DLD1 (cell line): ENCODE results near the gene KRT78.
"Not testable (repeated sequence)": the region's sequence is repeated elsewhere in the genome, so short reads cannot be mapped to it uniquely, and the experiment has no call there.

Experiments used
- in situ Hi-C: cut with HindIII; loops from 2 replicates; pipeline ENCODE4 v1.10.0; 2017; ENCODE audit warnings: low sequenced_read_pairs

KRT78 gene, protein sequence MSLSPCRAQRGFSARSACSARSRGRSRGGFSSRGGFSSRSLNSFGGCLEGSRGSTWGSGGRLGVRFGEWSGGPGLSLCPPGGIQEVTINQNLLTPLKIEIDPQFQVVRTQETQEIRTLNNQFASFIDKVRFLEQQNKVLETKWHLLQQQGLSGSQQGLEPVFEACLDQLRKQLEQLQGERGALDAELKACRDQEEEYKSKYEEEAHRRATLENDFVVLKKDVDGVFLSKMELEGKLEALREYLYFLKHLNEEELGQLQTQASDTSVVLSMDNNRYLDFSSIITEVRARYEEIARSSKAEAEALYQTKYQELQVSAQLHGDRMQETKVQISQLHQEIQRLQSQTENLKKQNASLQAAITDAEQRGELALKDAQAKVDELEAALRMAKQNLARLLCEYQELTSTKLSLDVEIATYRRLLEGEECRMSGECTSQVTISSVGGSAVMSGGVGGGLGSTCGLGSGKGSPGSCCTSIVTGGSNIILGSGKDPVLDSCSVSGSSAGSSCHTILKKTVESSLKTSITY

DNA sequence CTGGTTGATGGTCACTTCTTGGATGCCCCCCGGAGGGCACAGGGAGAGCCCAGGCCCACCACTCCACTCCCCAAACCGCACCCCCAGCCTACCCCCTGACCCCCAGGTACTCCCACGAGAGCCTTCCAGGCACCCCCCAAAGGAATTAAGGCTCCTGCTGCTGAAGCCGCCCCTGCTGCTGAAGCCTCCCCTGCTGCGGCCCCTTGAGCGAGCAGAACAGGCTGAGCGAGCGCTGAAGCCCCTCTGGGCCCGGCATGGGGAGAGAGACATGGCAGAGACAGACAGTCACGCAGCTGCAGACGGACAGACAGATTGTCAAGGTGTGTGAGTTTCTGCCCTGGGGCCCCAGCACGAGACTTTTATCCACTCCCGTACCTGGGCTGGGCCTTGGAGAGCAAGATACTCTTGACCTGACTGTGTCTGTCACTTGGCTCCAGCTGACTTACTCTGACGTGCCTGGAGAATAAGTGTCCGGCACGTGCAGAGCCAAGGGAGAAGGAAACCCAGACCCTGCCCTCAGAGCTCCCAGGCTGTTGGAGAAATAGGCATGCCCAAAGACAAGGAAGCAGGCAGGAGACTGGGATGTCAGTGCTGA, at the start of gene KRT78:
Gene KRT78, minus strand, starts transcription at position 334 of the 595 bp plus-strand sequence. Its CDS starts 64 bp downstream, at position 270.
- in situ Hi-C loops = no loop called here

DNA sequence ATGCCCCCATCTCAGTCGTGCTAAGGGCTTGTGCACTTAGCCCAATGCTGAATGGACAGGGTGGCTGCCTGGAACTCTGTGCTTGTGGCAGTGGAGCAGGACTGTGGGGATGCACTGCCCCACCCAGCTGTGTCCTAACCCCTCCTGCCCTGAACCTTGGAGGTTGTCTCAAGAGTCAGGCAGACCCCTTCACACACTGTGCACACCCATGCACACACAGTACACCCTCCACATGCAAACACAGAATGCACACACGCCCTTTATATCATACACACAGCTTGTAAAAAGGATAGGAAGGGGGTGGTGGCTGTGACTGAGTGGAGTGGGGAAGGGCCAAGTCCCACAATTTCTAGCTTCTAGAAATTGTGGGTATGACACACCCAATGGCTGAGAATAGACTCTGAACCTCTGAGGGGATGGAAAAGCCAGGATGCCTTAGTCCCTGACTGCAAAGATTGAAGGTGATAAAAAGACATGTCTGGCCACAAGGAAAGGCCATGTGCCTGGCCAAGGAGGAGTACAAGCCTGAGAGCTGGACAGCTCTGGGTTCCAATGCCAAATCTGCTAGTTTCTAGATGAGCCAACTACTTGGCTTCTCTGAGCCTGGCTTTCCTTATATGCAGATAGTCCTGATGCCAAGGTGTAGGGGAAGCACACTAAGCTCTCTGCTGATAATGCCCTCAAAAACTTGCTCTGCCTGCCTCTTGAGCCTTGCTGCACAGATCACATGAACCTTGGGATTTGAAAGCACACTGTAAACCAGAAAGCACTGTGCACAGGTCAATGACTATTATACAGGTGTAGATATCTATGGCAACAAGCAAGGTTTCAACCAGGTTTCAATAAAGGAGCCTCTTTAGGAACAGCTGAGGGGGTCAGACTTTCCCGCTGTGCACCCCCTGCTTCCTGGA, 47.7 kb upstream of the KRT78 start:
- in situ Hi-C loops = no loop called here

DNA sequence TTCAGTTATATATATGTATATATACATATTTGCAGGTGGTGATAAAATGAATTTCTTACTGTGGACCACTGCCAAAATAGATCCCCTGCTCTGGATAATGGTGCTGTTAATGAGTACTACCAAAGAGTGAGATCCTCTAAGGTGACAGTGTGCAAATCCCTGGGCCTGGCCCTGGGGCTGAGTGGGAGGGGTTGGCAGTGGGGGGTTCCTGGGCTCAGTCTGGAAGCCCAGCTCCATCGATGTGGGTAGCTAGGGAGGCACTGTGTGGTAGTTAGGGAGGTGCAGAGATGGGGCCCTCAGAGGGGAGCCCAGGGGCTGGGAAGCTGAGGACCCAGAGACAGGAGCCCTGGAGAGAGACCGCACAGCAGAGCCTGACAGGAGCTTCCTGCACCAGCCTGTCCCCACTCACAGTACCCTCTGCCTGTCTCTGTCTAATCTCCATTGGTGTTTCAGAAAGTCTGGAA, 47.0 kb upstream of the KRT78 start:
- in situ Hi-C loops = no loop called here

DNA sequence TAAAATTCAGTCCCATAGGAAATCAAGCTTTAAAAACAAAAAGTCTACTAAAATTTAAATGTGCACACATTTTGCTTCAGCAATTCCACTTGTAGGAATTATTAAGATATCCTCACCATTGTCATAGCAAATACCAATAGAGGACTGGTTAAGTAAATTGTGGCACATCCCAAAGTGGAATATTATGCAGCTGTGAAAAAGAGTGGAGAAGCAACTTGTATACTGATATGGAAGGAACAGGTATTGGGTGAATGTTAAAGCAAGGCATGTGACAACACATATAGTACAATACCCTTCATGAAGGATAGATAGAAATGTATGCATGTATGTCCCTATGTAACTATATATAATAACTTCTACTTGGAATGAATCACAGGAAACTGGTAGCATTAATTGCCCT, 44.2 kb upstream of the KRT78 start:
- in situ Hi-C loops = loop anchor here (5.0 kb wide), 1 partner anchor 89 kb away; no protein-coding TSS in a partner anchor

DNA sequence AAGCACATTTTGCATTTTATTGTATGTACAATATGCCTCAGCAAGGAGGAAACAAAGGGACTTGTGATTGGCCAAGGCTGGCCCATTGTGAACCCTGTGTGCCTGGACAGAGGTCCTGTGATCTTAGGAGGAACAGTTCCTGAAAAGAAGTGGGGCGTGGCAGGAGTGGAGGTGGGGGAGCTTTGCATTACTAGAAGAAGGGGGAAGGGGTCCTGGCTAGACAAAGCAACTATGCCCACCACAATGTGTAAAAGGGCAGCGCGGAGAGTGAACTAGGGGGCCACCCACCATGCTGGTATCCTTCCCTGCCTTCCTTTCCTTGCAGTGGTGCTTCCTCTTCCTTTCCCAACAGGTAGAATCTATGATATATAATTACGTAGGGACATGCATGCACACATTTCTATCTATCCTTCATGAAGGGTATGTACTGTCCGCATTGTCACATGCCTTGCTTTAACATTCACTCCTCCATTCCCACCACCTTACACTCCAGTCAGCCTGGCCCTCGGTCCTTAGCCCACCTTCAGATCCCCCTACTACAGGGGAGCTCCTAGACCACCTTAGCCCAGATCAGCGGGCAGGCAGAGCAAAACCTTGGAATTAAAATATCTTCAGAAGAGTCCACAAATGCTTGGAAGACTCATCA, 43.5 kb upstream of the KRT78 start:
- in situ Hi-C loops = loop anchor here (5.0 kb wide), 1 partner anchor 90 kb away; no protein-coding TSS in a partner anchor

DNA sequence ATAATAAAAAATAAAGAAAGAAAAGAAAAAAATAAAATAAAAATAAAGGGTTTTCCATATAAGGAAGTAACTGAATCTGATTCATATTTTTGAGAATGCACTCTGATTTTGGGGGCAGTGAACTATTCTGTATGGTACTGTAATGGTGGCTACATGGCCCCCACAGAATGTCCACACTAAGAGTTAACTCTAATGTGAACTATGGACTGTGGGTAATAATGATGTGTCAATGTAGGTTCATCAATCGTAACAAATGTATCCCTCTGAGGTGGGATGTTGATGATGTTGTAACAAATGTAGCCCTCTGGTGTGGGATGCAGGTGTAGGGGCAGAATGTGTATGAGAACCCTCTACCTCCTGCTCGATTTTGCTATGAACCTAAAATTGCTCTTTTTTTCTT, 42.2 kb upstream of the KRT78 start:
- in situ Hi-C loops = loop anchor here (5.0 kb wide), 1 partner anchor 91 kb away; no protein-coding TSS in a partner anchor

DNA sequence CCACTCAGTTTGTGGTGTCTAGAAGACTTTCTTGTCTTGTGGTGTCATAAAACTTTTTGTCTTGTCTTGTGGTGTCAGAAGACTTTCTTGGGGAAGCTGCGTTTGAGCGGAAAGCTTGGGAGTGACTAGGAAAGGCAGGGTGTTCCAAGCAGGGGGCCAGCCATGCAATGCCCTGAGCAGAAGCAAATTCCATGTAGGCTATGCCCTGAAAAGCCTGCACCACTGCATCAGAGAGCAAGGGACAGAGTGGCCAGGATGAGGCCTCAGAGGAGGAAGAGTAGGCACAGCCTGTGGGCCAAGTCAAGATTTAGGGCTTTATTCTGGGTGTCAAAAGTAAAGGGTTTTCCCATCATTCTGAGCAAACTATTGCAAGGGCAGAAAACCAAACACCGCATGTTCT, 41.6 kb upstream of the KRT78 start:
- in situ Hi-C loops = loop anchor here (5.0 kb wide), 1 partner anchor 92 kb away; no protein-coding TSS in a partner anchor

DNA sequence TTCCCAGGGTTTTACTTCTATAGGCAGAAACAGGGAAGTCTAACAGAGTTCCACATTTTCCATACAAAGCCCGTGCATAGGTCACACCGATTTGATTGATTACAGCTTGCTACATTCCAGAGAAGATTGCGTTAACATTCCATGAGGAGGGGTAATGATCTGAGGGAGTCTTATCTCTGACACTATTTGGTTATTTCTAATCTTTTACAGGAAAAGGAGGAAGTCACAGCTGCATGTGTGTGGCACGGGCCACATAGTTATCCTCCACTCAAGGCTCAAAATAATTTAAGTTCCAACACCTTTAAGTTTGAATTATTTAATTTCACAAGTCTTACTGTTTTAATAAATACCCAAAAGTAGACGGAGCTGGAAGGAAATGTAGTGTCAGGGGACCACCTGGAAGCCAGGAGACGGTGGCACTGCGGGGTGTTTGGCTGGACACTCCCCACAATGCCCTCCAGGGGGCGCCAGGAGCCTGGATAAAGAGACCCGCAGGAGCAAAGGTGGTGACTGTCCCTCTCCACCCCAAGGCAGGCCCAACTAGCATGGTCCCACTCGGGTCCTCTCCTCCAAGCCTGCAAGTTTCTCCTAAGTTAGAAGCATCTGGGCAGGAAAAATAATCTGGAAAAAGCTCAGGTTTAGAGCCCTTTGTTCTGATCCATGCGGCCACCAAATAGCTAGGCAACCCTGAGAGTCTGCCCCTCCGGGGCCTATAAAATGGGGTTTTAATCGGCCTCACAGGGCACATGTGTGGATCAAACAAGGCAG, 35.9 kb upstream of the KRT78 start:
- in situ Hi-C loops = no loop called here

DNA sequence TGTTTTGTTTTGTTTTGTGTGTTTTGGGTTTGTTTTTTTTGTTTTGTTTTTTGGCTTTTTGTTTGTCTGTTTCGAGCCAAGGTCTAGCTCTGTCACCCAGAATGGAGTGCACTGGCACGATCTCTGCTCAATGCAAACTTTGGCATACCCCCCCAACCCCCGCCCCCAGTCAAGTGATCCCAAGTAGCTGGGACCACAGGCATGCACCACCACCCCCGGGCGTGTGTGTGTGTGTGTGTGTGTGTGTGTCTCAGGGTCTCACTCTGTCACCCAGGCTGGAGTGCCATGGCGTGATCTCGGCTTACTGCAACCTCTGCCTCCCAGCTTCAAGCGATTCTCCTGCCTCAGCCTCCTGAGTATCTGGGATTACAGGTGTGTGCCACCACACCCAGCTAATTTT, 31.7 kb upstream of the KRT78 start:
- in situ Hi-C loops = not testable (repeated sequence)

DNA sequence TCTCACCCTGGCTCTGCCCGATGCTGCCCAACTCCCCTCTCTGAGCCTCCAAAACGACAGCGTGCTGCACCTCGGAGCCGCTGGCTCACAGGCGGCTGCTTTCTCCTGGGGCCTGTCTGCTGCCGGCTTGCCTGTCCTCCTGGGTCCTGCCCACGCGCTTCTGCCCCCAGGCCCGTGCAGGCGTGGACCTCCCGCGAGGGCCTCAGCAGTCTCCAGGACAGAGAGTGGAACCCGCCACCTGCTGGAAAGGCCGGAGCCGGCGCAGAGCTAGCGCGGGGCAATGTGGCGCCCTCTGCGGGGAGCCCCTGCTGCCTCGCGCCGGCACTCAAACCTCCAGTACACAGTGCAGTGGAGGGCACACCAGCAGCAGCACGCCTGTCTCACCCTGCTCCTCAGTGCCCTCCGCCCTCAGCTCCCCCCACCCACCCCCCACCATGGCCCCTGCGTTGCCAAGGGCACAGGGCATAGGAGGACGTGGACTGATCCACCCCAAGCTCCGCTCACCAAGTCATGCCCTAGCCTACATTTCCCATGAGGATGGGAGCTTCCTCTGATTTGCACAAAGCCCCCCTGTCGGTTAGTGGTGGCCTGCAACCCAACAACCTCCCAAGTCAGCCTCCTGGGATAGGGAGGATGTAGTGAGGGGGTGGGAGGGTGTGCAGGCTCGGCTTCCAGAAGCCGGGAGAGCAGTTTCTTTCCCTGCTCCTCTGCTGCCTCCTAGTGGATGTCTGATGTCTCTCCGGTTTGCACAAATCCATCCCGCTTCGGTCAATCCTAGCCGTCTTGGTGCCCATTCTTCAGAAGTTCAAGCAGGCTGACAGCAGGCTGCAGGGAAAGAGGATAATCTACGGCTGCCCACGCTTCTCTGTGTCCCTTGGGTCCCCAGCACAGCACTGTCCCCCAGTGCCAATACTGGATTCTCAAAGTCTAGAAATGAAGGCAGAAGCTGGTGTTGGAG, 30.9 kb upstream of the KRT78 start:
- in situ Hi-C loops = no loop called here

DNA sequence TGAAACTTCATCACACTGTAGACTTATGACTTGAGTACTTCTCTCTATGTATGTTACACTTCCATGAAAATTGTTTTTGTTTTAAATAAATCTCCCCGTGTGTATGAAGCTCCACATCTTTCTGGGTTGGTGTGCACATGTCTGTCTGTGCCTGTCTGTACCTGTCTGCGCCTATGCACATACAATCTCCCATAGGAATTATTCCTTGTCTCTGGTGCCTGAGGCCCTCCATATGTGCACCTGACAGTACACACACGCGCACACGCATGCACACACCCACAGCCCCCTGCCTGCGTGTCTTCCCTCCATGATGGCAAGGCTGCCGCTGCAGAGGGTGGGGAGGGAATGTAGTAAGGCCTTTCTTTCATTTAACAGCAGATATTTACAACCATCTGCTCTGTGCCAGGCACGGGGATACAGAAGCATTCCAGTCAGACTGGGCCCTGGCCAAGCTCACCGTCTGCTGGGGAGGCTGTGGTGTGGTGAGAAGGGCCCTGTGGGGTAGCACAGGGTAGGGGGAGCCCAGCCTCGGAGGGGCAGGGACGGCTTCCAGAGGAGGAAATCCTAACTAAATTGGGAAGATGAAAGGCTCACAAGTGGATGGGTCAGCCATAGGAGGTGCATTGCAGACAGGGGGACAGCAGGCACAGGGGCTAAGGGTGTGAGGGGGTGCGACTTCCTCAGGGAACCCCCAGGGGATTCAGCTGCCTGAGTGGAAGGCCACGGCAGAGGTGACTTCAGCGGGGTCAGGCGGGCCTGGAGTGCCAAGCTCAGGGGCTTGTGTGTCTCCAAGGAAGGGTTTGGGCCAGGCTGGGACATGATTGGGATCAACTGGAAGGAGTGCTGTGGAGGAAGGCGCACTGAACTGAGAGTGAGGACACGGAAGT, 30.0 kb upstream of the KRT78 start:
- in situ Hi-C loops = no loop called here

DNA sequence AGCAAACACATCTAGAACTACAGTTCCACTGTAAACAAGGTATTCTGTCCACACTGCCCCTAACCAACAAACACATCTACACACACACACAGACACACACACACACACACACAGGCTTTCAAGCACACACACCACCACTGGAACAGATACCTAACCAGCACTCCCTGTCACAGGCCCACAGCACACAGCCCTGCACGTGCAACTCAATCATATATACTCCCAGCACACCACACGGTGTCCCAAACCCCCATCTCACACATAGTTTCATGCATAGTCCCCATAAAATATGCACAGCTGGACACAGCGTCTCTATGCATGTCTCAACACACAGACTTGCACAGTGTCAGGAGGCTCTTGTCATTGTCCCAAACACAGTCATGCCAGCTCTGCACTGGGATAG, 28.4 kb upstream of the KRT78 start:
- in situ Hi-C loops = no loop called here

DNA sequence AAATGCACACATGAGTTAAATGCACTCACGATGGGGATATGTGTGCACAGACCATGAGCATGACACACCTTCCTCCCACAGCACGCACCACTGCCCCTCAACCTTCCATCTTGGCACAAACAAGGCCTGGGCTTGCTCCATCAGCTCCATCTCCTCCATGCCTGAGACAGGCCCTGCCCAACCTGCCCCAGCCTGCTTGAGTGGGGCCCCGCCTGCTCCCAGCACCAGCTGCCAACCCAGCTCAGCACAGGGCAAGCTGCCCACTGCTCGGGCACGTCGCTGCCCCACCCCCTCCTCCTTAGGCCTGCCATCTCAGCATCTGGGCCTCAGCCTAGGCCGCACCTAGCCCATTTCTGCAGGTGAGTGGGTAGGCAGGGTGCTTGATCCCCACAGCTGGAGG, 27.6 kb upstream of the KRT78 start:
- in situ Hi-C loops = no loop called here

DNA sequence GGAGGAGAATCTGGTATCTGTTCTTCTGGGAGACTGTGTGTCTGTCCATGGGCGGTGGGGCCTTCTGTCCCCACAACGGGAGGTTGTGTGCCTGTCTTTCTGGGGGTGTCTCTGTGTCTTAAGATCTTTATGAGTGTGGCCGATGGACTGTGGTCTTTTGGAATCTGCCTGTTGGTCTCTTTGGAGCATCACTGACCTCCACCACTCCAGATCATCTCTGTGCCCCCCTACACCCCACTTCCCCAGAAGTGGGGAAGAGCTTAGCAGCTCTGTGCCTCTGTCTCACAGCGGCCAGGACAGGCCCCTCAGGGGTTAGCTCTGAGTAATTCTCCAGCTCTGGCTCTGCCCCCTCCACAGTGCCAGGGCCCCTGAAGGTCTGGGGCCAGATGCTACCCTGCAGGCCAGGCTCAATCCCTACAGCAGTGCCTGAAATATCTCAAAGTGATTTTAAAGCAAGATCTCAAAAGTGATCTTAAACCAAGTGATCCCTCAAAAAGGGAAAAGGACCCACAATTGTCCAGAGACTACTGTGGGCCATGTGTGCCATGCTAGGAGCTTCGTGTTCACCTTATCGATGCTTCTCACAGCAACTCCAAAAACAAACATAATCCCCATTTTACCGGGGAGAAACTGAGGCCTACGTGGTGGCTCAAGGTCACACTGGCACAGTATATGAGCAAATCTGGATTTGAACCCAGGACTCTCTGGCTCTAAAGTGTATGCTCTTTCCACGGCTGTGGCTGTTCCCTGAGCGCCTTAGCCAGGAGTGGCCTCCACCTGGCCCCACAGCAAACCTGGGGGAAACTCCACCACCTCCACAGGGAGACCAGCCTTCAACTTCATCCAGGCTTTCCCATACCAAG, 26.0 kb upstream of the KRT78 start:
- in situ Hi-C loops = loop anchor here (25.0 kb wide), 1 partner anchor 488 kb away; the partner anchor contains the start of gene KRT84

DNA sequence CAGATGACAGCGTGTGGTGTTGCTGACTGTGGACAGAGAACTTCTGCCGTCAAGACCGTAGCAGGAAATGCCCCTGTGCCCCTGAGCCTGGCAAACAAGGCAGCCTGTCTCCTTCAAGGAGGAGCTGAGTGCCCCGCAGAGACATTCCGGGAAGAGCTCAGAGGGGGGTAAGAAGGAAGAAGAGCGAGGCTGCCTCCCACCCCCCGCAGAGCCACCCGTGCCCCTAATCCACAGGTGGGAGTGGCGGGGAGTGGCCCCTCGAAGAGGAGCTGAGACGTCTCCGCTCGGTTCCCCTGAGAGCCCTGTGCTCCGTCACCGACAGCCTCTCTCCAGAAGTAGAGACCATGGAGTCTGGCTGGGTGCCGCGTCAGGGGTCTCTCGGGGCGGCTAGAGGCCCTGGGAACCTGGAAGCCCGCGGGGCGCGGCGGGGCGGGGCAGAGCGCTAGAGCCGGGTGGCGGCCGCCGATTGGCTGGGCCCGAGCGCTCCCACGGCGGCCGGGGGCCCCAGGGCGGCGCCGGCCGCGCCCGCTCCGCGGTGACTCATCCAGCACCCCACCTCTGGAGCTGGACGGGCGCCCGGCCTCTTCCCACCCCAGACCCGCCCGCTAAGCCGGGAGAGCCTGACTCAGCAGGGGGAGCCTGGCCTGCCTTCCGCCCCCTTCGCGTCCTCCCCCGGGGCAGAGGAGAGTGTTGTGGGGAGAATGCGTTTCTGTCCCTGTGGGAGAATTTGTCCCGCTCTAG, 25.2 kb upstream of the KRT78 start:
- in situ Hi-C loops = loop anchor here (25.0 kb wide), 1 partner anchor 487 kb away; the partner anchor contains the start of gene KRT84

DNA sequence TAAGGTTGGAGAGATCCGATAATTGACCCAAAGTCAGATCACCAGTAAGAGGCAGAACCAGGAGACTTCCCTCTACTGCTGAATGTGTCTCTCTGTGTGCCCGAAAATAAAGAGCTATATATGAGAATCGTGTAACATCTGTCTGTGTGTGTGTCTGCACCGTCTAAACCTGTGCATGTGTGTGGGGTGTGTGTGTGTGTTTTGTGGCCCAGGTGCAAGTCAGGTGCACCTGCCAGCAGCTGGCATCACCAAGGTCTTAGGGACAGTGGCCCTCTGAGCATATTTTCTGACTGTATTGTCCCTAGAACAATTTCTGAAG, 24.7 kb upstream of the KRT78 start:
- in situ Hi-C loops = loop anchor here (25.0 kb wide), 1 partner anchor 486 kb away; the partner anchor contains the start of gene KRT84
